ENCODE results near the gene LRP2. TPM values are rescaled to one million over a fixed set of nuclear protein-coding genes. Genes with fewer than 3 reads are reported as not detected.
"Not testable (repeated sequence)": the region's sequence is repeated elsewhere in the genome, so short reads cannot be mapped to it uniquely, and the experiment has no call there.

LRP2 gene
- total RNA-seq, 1 donor from 2014 or later, result 54.2 TPM

DNA sequence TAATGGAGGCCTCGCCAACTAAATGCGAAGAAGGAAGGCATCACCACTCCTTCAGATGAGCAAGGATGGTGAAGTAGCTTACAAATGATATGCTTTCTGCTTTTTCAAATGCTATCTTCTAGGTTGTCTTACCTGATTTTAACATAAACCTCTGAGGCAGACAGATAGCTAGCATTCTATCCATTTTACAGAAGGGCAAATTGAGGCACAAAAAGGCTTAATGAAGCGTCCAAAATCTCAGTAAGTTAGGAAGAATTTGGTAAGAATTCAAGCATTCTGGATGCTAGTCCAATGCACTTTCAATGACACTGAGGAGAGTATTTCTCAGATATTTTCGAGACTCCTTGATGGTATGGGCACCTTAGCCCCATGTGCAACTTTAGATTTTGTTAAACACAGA lies 81.8 kb downstream of the LRP2 start:
- H3K4me3 Mint-ChIP-seq, result no peak overlapping the region
- H3K27ac Mint-ChIP-seq, result no peak overlapping the region
- no peak for DNase-seq (ENCODE audit: low spot score in 2 of 2, unreplicated experiment in 2 of 2)
- peaks cover 1% of the 10 kb centered on the region for H3K4me1 Mint-ChIP-seq
- H3K27me3 Mint-ChIP-seq (ENCODE audit: low read depth), result no peaks in the 10 kb centered on the region
- no peaks in the 10 kb centered on the region for H3K9me3 Mint-ChIP-seq
- TF ChIP-seq, protein P1, sequence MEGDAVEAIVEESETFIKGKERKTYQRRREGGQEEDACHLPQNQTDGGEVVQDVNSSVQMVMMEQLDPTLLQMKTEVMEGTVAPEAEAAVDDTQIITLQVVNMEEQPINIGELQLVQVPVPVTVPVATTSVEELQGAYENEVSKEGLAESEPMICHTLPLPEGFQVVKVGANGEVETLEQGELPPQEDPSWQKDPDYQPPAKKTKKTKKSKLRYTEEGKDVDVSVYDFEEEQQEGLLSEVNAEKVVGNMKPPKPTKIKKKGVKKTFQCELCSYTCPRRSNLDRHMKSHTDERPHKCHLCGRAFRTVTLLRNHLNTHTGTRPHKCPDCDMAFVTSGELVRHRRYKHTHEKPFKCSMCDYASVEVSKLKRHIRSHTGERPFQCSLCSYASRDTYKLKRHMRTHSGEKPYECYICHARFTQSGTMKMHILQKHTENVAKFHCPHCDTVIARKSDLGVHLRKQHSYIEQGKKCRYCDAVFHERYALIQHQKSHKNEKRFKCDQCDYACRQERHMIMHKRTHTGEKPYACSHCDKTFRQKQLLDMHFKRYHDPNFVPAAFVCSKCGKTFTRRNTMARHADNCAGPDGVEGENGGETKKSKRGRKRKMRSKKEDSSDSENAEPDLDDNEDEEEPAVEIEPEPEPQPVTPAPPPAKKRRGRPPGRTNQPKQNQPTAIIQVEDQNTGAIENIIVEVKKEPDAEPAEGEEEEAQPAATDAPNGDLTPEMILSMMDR (IDR thresholded peaks at IDR 0.05; ENCODE audit: unreplicated experiment), result no peak
- H3K36me3 Mint-ChIP-seq, result peaks cover 10% of the 10 kb centered on the region

GRCh38 chr2:169275696-169276444 lies 86.5 kb downstream of the LRP2 start:
- DNase-seq (ENCODE audit: low spot score in 2 of 2, unreplicated experiment in 2 of 2), result no peak
- peaks cover 3% of the 10 kb centered on the region for H3K27me3 Mint-ChIP-seq (ENCODE audit: low read depth)
- H3K27ac Mint-ChIP-seq, result no peak overlapping the region
- H3K9me3 Mint-ChIP-seq, result no peaks in the 10 kb centered on the region
- peaks cover 3% of the 10 kb centered on the region for H3K36me3 Mint-ChIP-seq
- TF ChIP-seq, protein P1 (IDR thresholded peaks at IDR 0.05; ENCODE audit: unreplicated experiment), result no peak
- H3K4me1 Mint-ChIP-seq, result peaks cover 6% of the 10 kb centered on the region
- no peak overlapping the region for H3K4me3 Mint-ChIP-seq

- Mint-ChIP-seq H3K9me3 (no peaks in the 10 kb centered on the region), H3K27ac (no peak overlapping the region), H3K4me3 (no peak overlapping the region), H3K4me1 (peaks cover 6% of the 10 kb centered on the region), H3K27me3 (ENCODE audit: low read depth) (peaks cover 8% of the 10 kb centered on the region), H3K36me3 (peaks cover 10% of the 10 kb centered on the region)
- no peak for DNase-seq (ENCODE audit: low spot score in 2 of 2, unreplicated experiment in 2 of 2)
- TF ChIP-seq, protein P1 (IDR thresholded peaks at IDR 0.05; ENCODE audit: unreplicated experiment), result no peak
Measured at GRCh38 chr2:169272010-169272409, 90.3 kb downstream of the LRP2 start.

GRCh38 chr2:169270574-169270973 lies 91.8 kb downstream of the LRP2 start:
- not testable (repeated sequence) for H3K27me3 Mint-ChIP-seq (ENCODE audit: low read depth); DNase-seq (ENCODE audit: low spot score in 2 of 2, unreplicated experiment in 2 of 2); H3K9me3 Mint-ChIP-seq; H3K4me1 Mint-ChIP-seq; H3K4me3 Mint-ChIP-seq; H3K27ac Mint-ChIP-seq
- peaks cover 10% of the 10 kb centered on the region for H3K36me3 Mint-ChIP-seq

- Mint-ChIP-seq H3K36me3 (peaks cover 14% of the 10 kb centered on the region), H3K27ac (no peak overlapping the region)
- no peak for DNase-seq (ENCODE audit: low spot score in 2 of 2, unreplicated experiment in 2 of 2)
Measured at GRCh38 chr2:169265591-169265990, 96.7 kb downstream of the LRP2 start.

More at GRCh38 chr2:169265591-169265990, 96.7 kb downstream of the LRP2 start:
- H3K9me3 Mint-ChIP-seq, result no peaks in the 10 kb centered on the region
- H3K27me3 Mint-ChIP-seq (ENCODE audit: low read depth), result peaks cover 6% of the 10 kb centered on the region
- TF ChIP-seq, protein P1 (IDR thresholded peaks at IDR 0.05; ENCODE audit: unreplicated experiment), result no peak
- H3K4me1 Mint-ChIP-seq, result no peaks in the 10 kb centered on the region
- no peak overlapping the region for H3K4me3 Mint-ChIP-seq

Data from mesothelial cell of epicardium (in vitro differentiated cells).